ENCODE measurements around the gene CNTNAP2.

Gene CNTNAP2

DNA sequence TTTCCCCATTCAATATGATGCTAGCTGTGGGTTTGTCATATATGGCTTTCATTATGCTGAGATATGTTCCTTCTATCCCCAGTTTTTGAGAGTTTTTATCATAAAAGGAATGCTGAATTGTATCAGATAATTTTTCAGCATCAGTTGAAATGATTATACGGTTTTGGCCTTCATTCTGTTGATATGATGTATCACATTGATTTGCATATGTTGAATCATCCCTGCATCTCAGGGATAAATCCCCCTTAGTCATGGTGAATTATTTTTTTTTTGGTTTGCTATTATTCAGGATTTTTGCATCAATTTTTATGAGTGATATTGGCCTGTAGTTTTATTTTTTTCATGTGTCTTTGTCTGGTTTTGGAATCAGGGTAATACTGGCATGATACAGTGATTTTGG is 1321.6 kb downstream of the CNTNAP2 start:
- TF ChIP-seq, protein P1, sequence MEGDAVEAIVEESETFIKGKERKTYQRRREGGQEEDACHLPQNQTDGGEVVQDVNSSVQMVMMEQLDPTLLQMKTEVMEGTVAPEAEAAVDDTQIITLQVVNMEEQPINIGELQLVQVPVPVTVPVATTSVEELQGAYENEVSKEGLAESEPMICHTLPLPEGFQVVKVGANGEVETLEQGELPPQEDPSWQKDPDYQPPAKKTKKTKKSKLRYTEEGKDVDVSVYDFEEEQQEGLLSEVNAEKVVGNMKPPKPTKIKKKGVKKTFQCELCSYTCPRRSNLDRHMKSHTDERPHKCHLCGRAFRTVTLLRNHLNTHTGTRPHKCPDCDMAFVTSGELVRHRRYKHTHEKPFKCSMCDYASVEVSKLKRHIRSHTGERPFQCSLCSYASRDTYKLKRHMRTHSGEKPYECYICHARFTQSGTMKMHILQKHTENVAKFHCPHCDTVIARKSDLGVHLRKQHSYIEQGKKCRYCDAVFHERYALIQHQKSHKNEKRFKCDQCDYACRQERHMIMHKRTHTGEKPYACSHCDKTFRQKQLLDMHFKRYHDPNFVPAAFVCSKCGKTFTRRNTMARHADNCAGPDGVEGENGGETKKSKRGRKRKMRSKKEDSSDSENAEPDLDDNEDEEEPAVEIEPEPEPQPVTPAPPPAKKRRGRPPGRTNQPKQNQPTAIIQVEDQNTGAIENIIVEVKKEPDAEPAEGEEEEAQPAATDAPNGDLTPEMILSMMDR (IDR thresholded peaks at IDR 0.05), result no peak
- no peak overlapping the region for H3K4me3 ChIP-seq
- no peak overlapping the region for H3K27ac ChIP-seq
- DNase-seq (ENCODE audit: low spot score), result no peak

DNA sequence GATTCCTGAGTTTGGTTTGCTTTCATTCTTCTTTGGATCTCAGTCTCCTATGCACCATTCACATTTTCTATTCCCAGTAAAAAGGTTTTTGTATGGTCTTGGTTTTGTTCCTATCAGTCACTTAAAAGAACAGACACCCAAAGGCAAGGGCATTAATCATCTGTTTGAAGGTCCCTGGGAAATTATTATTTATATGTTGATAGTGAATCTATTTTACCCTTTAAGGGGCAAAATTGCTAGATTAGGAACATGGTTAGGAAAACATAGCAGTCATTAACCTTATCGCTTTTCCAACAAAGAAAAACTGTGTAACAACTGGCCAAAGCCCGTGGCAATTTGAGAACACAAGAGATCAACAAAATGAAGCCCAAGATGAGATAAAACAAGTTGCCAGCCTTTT is 1327.3 kb downstream of the CNTNAP2 start:
- Histone ChIP-seq H3K27ac (no peak overlapping the region), H3K4me3 (no peak overlapping the region)
- no peak for DNase-seq (ENCODE audit: low spot score)
- TF ChIP-seq, protein P1 (IDR thresholded peaks at IDR 0.05), result no peak

DNA sequence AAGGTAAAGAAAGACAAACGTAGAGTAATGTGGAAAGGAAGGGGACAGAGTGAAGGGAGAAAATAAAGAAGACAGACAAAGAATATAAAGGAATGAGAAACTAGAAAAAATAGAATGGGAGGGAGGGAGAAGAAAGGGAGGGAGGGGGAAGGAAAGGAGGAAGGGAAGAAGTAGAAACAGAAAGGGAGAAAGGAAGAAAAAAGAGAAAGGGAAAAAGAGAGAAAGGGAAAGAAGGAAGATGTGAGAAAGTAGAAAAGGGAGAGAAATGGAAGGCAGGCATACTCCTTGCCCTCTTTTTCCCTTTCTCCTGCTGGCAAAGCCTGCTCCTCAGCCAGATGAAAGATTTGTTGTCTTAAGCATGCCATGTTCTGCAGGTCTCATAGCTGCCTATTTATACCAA is 1336.2 kb downstream of the CNTNAP2 start:
- DNase-seq (ENCODE audit: low spot score), result no peak
- TF ChIP-seq, protein P1 (IDR thresholded peaks at IDR 0.05), result no peak
- no peak overlapping the region for H3K27ac ChIP-seq
- H3K4me3 ChIP-seq, result no peak overlapping the region

DNA sequence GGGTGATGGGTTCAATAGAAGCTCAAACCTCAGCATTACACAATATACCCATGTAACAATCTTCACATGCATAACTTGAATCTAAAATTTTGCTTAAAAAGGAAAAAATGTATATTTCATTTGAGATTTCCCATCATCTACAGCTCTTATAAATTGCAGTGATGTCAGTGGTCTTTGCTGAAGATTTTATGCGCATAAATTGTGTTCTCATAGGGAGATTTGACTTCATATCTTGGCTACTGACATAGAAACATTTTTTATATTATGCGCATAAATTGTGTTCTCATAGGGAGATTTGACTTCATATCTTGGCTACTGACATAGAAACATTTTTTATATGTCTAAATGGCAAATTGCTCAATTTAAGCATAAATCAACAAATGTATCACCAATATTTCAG is 1348.6 kb downstream of the CNTNAP2 start:
- Histone ChIP-seq H3K4me3 (no peak overlapping the region), H3K27ac (no peak overlapping the region)
- DNase-seq (ENCODE audit: low spot score), result no peak
- TF ChIP-seq, protein P1 (IDR thresholded peaks at IDR 0.05), result no peak

DNA sequence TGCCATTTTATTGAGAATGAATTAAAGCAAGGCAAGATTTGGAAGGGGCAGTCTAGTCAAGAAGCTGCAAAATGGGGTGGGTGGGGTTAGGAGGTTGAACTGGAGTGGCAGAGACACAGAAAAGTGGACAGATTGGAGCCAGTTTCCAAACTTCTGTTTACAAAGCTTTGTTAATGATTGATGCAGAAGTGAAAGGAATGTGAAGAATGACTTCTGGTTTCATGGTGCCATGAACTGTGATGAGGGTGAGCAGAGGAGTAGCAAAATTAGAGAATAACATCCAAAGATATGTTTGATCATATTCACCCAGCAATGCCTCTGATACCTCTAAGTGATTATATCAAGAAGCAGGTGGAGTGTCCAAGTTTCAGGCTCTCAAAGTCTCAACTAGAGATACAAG is 1356.0 kb downstream of the CNTNAP2 start:
- no peak for DNase-seq (ENCODE audit: low spot score)
- H3K27ac ChIP-seq, result no peak overlapping the region
- H3K4me3 ChIP-seq, result no peak overlapping the region
- TF ChIP-seq, protein P1 (IDR thresholded peaks at IDR 0.05), result no peak

DNA sequence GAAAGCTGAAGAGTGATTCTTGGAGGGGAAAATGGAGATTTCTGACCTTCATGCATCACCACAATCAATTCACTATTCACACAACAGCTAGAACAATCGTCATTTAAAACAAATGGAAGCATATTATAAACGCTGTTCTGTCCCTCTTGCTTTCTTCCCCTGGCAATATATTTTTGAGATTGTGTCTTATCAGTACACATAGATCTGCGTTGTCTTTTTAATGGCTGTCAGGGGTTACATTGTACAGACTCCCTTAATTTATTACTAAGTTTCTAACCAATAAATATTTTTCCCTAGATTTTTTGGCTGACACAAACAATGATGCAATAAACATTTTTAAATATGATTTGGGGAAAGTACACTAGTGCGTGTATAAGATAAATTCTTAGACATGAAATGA is 1358.3 kb downstream of the CNTNAP2 start:
- H3K27ac ChIP-seq, result no peak overlapping the region
- TF ChIP-seq, protein P1 (IDR thresholded peaks at IDR 0.05), result no peak
- DNase-seq (ENCODE audit: low spot score), result no peak
- H3K4me3 ChIP-seq, result no peak overlapping the region

DNA sequence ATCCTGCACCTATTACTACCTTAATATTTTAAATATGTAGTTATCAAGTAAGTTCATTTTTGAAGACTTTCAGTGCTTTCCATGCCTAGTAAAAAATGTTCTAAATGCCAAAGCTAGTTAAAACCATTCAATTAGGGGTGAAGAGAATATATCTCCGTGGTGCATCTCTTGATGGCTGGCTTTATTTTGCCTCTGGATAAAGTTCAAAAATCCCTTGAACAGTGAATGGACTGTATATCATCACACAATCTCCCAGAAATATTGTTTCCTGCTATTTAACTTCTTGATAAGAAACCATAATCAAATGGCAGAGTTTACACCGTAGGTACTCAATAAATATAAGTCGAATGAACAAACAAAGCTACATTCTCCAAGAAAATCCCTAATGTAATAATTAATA is 1360.9 kb downstream of the CNTNAP2 start:
- H3K27ac ChIP-seq, result no peak overlapping the region
- H3K4me3 ChIP-seq, result no peak overlapping the region
- no peak for DNase-seq (ENCODE audit: low spot score)
- TF ChIP-seq, protein P1 (IDR thresholded peaks at IDR 0.05), result no peak

All from coronary artery (tissue), 2 donors.